IMR-90 (cell line): Measurements from ENCODE around the gene PHLDB1. TPM values are rescaled to one million over a fixed set of nuclear protein-coding genes. Genes with fewer than 3 reads are reported as not detected.
"Not testable (repeated sequence)": the region's sequence is repeated elsewhere in the genome, so short reads cannot be mapped to it uniquely, and the experiment has no call there.

Source experiments
- ATAC-seq: fragments of 200-7000 bp; cut with Tn5 transposase; 2 replicates; pipeline ENCODE4 v1.9.1; 2020; ENCODE audit warnings: low read depth, mild to moderate bottlenecking, moderate library complexity
- BruUV-seq: library from RNA; stranded (reverse); fragments of 400-500 nt; replicated peaks from 2 replicates; lab custom pipeline; 2021; lab: Mats Ljungman, UMichigan
- CTCF ChIA-PET: fragments of 300-600 bp; formaldehyde crosslinking; extraction: SDS; loops from one replicate; lab custom pipeline; 2021; ENCODE audit warnings: antibody characterized with exemption; lab: Yijun Ruan, JAX
- POLR2A ChIA-PET: fragments of 300-600 bp; sonication (Branson Sonifier 250); formaldehyde crosslinking; loops from one replicate; lab custom pipeline; 2022; ENCODE audit warnings: antibody characterized with exemption; ENCODE audit not compliant: unreplicated experiment; lab: Charles Lee
- DNase-seq: peaks from one replicate; pipeline ENCODE4 v3.0.0; 2013
- H2AFZ ChIP-seq: replicated peaks from 2 replicates; pipeline ENCODE3; 2013; ENCODE audit warnings: low read length, mild to moderate bottlenecking; ENCODE audit not compliant: poor library complexity
- H2AK5ac ChIP-seq: 2 replicates; pipeline ENCODE4 v1.6.1; 2013; ENCODE audit warnings: low read depth, low read length, inconsistent platforms
- H2AK9ac ChIP-seq: replicated peaks from 2 replicates; pipeline ENCODE3; 2013; ENCODE audit warnings: mild to moderate bottlenecking, low read depth, low read length, moderate library complexity; ENCODE audit not compliant: poor library complexity
- H2BK120ac ChIP-seq: 2 replicates; pipeline ENCODE4 v1.6.1; 2013; ENCODE audit warnings: low read depth, low read length, inconsistent platforms
- H2BK15ac ChIP-seq: 3 replicates; pipeline ENCODE4 v1.6.1; 2013; ENCODE audit warnings: low read depth, low read length, inconsistent platforms
- H2BK20ac ChIP-seq: 2 replicates; pipeline ENCODE4 v1.6.1; 2013; ENCODE audit warnings: low read depth, mild to moderate bottlenecking, inconsistent platforms, low read length, moderate library complexity
- H2BK5ac ChIP-seq: 2 replicates; pipeline ENCODE4 v1.6.1; 2013; ENCODE audit warnings: mild to moderate bottlenecking, low read depth, low read length, inconsistent platforms; ENCODE audit not compliant: poor library complexity, severe bottlenecking
- H3K14ac ChIP-seq: replicated peaks from 2 replicates; pipeline ENCODE4 v1.6.1; 2013; ENCODE audit warnings: low read depth, low read length, inconsistent platforms
- H3K18ac ChIP-seq: 2 replicates; pipeline ENCODE4 v1.6.1; 2013; ENCODE audit warnings: low read depth, low read length, control low read depth
- H3K23ac ChIP-seq: 2 replicates; pipeline ENCODE4 v1.6.1; 2013; ENCODE audit warnings: low read depth, low read length, inconsistent platforms
- H3K27ac ChIP-seq: 2 replicates; pipeline ENCODE4 v1.5.1; 2013; ENCODE audit warnings: mild to moderate bottlenecking, control low read depth, low read length; ENCODE audit not compliant: insufficient read depth
- H3K27me3 ChIP-seq: 2 replicates; pipeline ENCODE4 v1.6.1; 2013; ENCODE audit warnings: low read length; ENCODE audit not compliant: control insufficient read depth, insufficient read depth
- H3K36me3 ChIP-seq: 2 replicates; pipeline ENCODE4 v1.6.1; 2013; ENCODE audit warnings: low read length, mixed read lengths; ENCODE audit not compliant: control insufficient read depth, insufficient read depth
- H3K4ac ChIP-seq: 2 replicates; pipeline ENCODE4 v1.6.1; 2013; ENCODE audit warnings: low read depth, low read length, inconsistent platforms
- H3K4me1 ChIP-seq: 2 replicates; pipeline ENCODE4 v1.6.1; 2013; ENCODE audit warnings: low read length, mixed read lengths; ENCODE audit not compliant: control insufficient read depth, insufficient read depth
- H3K4me2 ChIP-seq: 2 replicates; pipeline ENCODE4 v1.6.1; 2013; ENCODE audit warnings: low read depth, mild to moderate bottlenecking, control low read depth, low read length, moderate library complexity
- H3K4me3 ChIP-seq: 2 replicates; pipeline ENCODE4 v1.5.1; 2013; ENCODE audit warnings: low read depth, mild to moderate bottlenecking, control low read depth, low read length, moderate library complexity; ENCODE audit not compliant: insufficient read depth
- H3K56ac ChIP-seq: 2 replicates; pipeline ENCODE4 v1.6.1; 2013; ENCODE audit warnings: low read length, inconsistent platforms; ENCODE audit not compliant: insufficient read depth; ENCODE audit errors: extremely low read depth
- H3K79me1 ChIP-seq, 2 experiments: 2 replicates each; pipeline ENCODE4 v1.6.1; 2013; ENCODE audit warnings: low read length in 2 of 2, inconsistent platforms in 1 of 2, low read depth in 1 of 2
- H3K9ac ChIP-seq: 2 replicates; pipeline ENCODE4 v1.6.1; 2013; ENCODE audit warnings: low read depth, low read length, control low read depth
- H3K9me1 ChIP-seq: 2 replicates; pipeline ENCODE4 v1.6.1; 2013; ENCODE audit warnings: low read length, inconsistent platforms; ENCODE audit not compliant: insufficient read depth
- H3K9me3 ChIP-seq: 2 replicates; pipeline ENCODE4 v1.6.1; 2013; ENCODE audit warnings: low read length; ENCODE audit not compliant: control insufficient read depth, insufficient read depth
- H4K20me1 ChIP-seq: 2 replicates; pipeline ENCODE4 v1.6.1; 2013; ENCODE audit warnings: low read length, inconsistent platforms; ENCODE audit not compliant: insufficient read depth
- H4K5ac ChIP-seq: 2 replicates; pipeline ENCODE4 v1.6.1; 2013; ENCODE audit warnings: mild to moderate bottlenecking, low read depth, low read length, control low read depth
- H4K8ac ChIP-seq, 2 experiments: 2 replicates each; pipeline ENCODE4 v1.6.1; 2013; ENCODE audit warnings: low read depth in 2 of 2, low read length in 2 of 2, control low read depth in 1 of 2, inconsistent platforms in 1 of 2
- H4K91ac ChIP-seq: 2 replicates; pipeline ENCODE4 v1.6.1; 2013; ENCODE audit warnings: low read depth, low read length, inconsistent platforms; ENCODE audit not compliant: insufficient read depth
- BHLHE40 ChIP-seq: fragments of 150-350 bp; IDR thresholded peaks from 2 replicates; pipeline ENCODE4 v1.6.1; 2016; ENCODE audit warnings: mild to moderate bottlenecking, low read depth, low read length
- CEBPB ChIP-seq: IDR thresholded peaks from 2 replicates; pipeline ENCODE4 v1.6.1; 2012; ENCODE audit warnings: low read depth, low read length, improper control_type of control experiment
- FOS ChIP-seq: fragments of 150-350 bp; IDR thresholded peaks from 2 replicates; pipeline ENCODE4 v1.6.1; 2016; ENCODE audit warnings: low read depth, low read length
- MAFK ChIP-seq: IDR thresholded peaks from 2 replicates; pipeline ENCODE4 v1.6.1; 2012; ENCODE audit warnings: low read depth, low read length, improper control_type of control experiment
- MAZ ChIP-seq: IDR thresholded peaks from 2 replicates; pipeline ENCODE4 v1.6.1; 2012; ENCODE audit warnings: low read depth, mild to moderate bottlenecking, low read length, improper control_type of control experiment, moderate library complexity, borderline replicate concordance
- MXI1 ChIP-seq: IDR thresholded peaks from 2 replicates; pipeline ENCODE4 v1.6.1; 2012; ENCODE audit warnings: low read depth, mild to moderate bottlenecking, low read length, moderate library complexity, borderline replicate concordance
- NFE2L2 ChIP-seq: fragments of 150-350 bp; IDR thresholded peaks from 2 replicates; pipeline ENCODE4 v1.6.1; 2016; ENCODE audit warnings: low read depth, mild to moderate bottlenecking, low read length
- POLR2A ChIP-seq: IDR thresholded peaks from 2 replicates; pipeline ENCODE4 v1.6.1; 2012; ENCODE audit warnings: mild to moderate bottlenecking, low read depth, low read length
- RAD21 ChIP-seq: IDR thresholded peaks from 2 replicates; pipeline ENCODE4 v1.6.1; 2012; ENCODE audit warnings: low read length, improper control_type of control experiment
- RFX5 ChIP-seq: IDR thresholded peaks from 2 replicates; pipeline ENCODE4 v1.8.0; 2012; ENCODE audit warnings: low read depth, mild to moderate bottlenecking, low read length, moderate library complexity
- WGBS, 2 experiments: methylation state at CpG; one replicate each; pipeline versions ENCODE4 v1.1.5 to v1.1.7; 2013; ENCODE audit warnings: missing lambda C conversion rate in 2 of 2; ENCODE audit not compliant: insufficient read length in 1 of 2; ENCODE audit errors: extremely low coverage in 2 of 2; 5-methylcytosine and 5-hydroxymethylcytosine counted together
- dilution Hi-C: fragments of 300-500 bp; cut with HindIII; formaldehyde crosslinking; loops from one replicate; pipeline ENCODE4 v1.14.3; 2018; ENCODE audit warnings: low sequenced_read_pairs; ENCODE audit not compliant: unreplicated experiment
- in situ Hi-C: fragments of 300-500 bp; cut with MboI; formaldehyde crosslinking; loops from 3 replicates; pipeline ENCODE4 v1.14.3; 2019; ENCODE audit warnings: low sequenced_read_pairs, inconsistent platforms, mixed read lengths
- intact Hi-C: fragments of 100-400 bp; cut with micrococcal nuclease; formaldehyde crosslinking; loops from 2 replicates; pipeline ENCODE4 v1.10.0; 2022
- polyA plus RNA-seq, 3 experiments: library from polyadenylated mRNA; depleted of rRNA; stranded (reverse); fragments of >200 nt; gene quantifications; 2 replicates each; pipeline ENCODE4 v1.2.3, GENCODE V29; 2012; ENCODE audit warnings: low replicate concordance in 1 of 3
- total RNA-seq: library from RNA; depleted of rRNA; stranded (reverse); fragments of >200 nt; gene quantifications from 2 replicates; pipeline ENCODE4 v1.2.3, GENCODE V29; 2012
- TF ChIP-seq, protein P1 (sequence below): fragments of 150-350 bp; IDR thresholded peaks from 2 replicates; pipeline ENCODE4 v1.6.1; 2017; ENCODE audit warnings: mild to moderate bottlenecking, antibody characterized with exemption, low read length, low read depth
- TF ChIP-seq, protein P2 (sequence below): fragments of 150-350 bp; IDR thresholded peaks from 2 replicates; pipeline ENCODE4 v1.6.1; 2016; ENCODE audit warnings: low read depth, mild to moderate bottlenecking, low read length, moderate library complexity, borderline replicate concordance

PHLDB1 gene
- total and polyA plus RNA-seq, 2 of the 4 experiments (the other 2 are of a cell fraction), result 40.0 to 90.4 TPM

DNA sequence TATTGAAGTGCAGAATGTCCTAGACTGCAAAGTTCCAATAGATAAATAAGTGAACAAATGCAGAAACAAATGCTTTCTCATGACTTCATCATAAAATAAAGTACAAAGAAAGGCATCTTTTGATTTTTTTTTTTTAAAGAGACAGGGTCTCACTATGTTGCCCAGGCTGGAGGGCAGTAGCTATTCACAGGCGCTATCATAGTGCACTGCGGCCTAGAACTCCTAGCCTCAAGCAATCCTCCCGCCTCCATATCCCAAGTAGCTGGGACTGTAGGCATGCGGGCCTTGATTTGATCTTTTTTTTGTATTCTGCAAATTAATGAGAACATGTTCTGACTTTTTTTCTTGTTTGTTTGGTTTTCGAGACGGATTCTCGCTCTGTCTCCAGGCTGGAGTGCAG lies 32.8 kb upstream of the PHLDB1 start:
- no peak for DNase-seq
- 100% methylated on average over 1 of the region's 7 CpGs; no CpG with 5 or more reads in 1 of the 2 experiments for WGBS, 2 experiments
- intact Hi-C loops, result no loop called here

DNA sequence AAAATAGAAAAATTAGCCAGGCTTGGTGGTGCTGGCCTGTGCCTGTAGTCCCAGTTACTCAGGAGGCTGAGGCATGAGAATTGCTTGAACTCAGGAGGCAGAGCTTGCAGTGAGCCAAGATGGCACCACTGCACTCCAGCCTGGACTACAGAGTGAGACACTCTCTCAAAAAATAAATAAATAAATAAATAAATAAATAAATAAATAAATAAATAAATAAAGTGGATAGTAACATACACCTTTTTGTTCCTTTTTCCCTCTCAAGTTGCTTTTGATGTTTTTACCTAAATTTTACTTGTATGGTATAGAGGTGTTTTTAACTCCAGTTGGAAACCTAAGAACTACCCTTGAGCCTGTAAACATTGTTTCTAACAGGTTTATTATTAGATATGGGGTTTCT lies 29.4 kb upstream of the PHLDB1 start:
- H4K5ac ChIP-seq, POLR2A ChIA-PET, dilution Hi-C loops, CTCF ChIA-PET, BruUV-seq, ATAC-seq, H3K4me2 ChIP-seq, H3K9me3 ChIP-seq, in situ Hi-C loops, H4K8ac ChIP-seq, H3K14ac ChIP-seq, H3K9ac ChIP-seq, H4K91ac ChIP-seq, intact Hi-C loops, H3K56ac ChIP-seq, H3K27me3 ChIP-seq, H2BK20ac ChIP-seq, DNase-seq, H3K18ac ChIP-seq, H3K4ac ChIP-seq, H2AK9ac ChIP-seq, H3K4me3 ChIP-seq, H3K4me1 ChIP-seq, H3K27ac ChIP-seq, H3K23ac ChIP-seq, H2BK120ac ChIP-seq, H2AK5ac ChIP-seq, H2BK15ac ChIP-seq, H2AFZ ChIP-seq, H2BK5ac ChIP-seq: not testable (repeated sequence)
- Histone ChIP-seq H3K9me1 (peaks cover 14% of the 10 kb centered on the region), H4K20me1 (peaks cover 98% of the 10 kb centered on the region), H3K36me3 (peaks cover 15% of the 10 kb centered on the region), H3K79me1 (peaks cover under 1 to 37% of the 10 kb centered on the region in 2 experiments; a peak in 2 of 4 replicates)

More for the DNA sequence above, 32.8 kb upstream of the PHLDB1 start:
- Histone ChIP-seq H2AK5ac (no peak overlapping the region), H2AK9ac (no peak overlapping the region), H4K8ac (no peak overlapping the region), H4K20me1 (peaks cover 68% of the 10 kb centered on the region), H4K91ac (no peak overlapping the region), H3K23ac (no peak overlapping the region), H3K9ac (no peak overlapping the region), H3K27ac (no peak overlapping the region), H3K4me1 (peaks cover 7% of the 10 kb centered on the region), H3K9me1 (peaks cover 10% of the 10 kb centered on the region), H3K9me3 (no peaks in the 10 kb centered on the region), H3K4me3 (no peak overlapping the region), H3K27me3 (no peaks in the 10 kb centered on the region), H3K4ac (no peak overlapping the region), H3K36me3 (peaks cover 6% of the 10 kb centered on the region), H3K18ac (no peak overlapping the region), H2BK20ac (no peak overlapping the region), H2BK15ac (no peak overlapping the region), H2BK120ac (no peak overlapping the region), H3K56ac (no peak overlapping the region), H2AFZ (no peak overlapping the region), H3K79me1 (peaks cover 0 to 20% of the 10 kb centered on the region in 2 experiments; a peak in 2 of 4 replicates), H2BK5ac (no peak overlapping the region), H3K4me2 (peak overlapping the region; percentile 63), H4K5ac (no peak overlapping the region), H3K14ac (no peak overlapping the region)
- BruUV-seq, result no TSS peak
- CTCF ChIA-PET, result no interaction called here
- ATAC-seq, result no peak
- POLR2A ChIA-PET, result no interaction called here
- TF ChIP-seq, protein P1, sequence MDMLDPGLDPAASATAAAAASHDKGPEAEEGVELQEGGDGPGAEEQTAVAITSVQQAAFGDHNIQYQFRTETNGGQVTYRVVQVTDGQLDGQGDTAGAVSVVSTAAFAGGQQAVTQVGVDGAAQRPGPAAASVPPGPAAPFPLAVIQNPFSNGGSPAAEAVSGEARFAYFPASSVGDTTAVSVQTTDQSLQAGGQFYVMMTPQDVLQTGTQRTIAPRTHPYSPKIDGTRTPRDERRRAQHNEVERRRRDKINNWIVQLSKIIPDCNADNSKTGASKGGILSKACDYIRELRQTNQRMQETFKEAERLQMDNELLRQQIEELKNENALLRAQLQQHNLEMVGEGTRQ, result no peak
- TF ChIP-seq, protein P2, sequence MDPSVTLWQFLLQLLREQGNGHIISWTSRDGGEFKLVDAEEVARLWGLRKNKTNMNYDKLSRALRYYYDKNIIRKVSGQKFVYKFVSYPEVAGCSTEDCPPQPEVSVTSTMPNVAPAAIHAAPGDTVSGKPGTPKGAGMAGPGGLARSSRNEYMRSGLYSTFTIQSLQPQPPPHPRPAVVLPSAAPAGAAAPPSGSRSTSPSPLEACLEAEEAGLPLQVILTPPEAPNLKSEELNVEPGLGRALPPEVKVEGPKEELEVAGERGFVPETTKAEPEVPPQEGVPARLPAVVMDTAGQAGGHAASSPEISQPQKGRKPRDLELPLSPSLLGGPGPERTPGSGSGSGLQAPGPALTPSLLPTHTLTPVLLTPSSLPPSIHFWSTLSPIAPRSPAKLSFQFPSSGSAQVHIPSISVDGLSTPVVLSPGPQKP, result no peak
- TF ChIP-seq FOS, result no peak
- no peak for TF ChIP-seq RAD21
- no peak for TF ChIP-seq POLR2A
- TF ChIP-seq CEBPB, result no peak
- no peak for TF ChIP-seq MXI1
- TF ChIP-seq MAFK, result no peak
- no peak for TF ChIP-seq RFX5
- TF ChIP-seq BHLHE40, result no peak
- no peak for TF ChIP-seq NFE2L2
- TF ChIP-seq MAZ, result no peak
- in situ Hi-C loops, result no loop called here
- dilution Hi-C loops, result no loop called here
